ENCODE results near the gene GINS3. TPM values are rescaled to one million over a fixed set of nuclear protein-coding genes. Genes with fewer than 3 reads are reported as not detected.
"Not testable (repeated sequence)": the region's sequence is repeated elsewhere in the genome, so short reads cannot be mapped to it uniquely, and the experiment has no call there.

Gene GINS3
- total and polyA plus RNA-seq, 2 experiments from 2014 or later: 2.1 to 3.0 TPM

GRCh38 chr16:58411336-58411735, 19.1 kb downstream of the GINS3 start:
- Histone ChIP-seq H4K20me1 (ENCODE audit: insufficient read depth, poor library complexity, severe bottlenecking) (no peaks in the 10 kb centered on the region), H3K4me3 (no peak overlapping the region), H3K36me3 (replicated peaks; ENCODE audit: insufficient read depth, low read depth) (no peaks in the 10 kb centered on the region), H3K9me3 (ENCODE audit: low read depth) (no peaks in the 10 kb centered on the region), H3K27ac (no peak overlapping the region), H3K9me2 (replicated peaks; ENCODE audit: insufficient read depth) (no peaks in the 10 kb centered on the region), H3K4me2 (no peak overlapping the region), H3K27me3 (no peaks in the 10 kb centered on the region), H2AFZ (no peak overlapping the region), H3K79me2 (no peaks in the 10 kb centered on the region), H3K4me1 (ENCODE audit: insufficient read depth) (no peaks in the 10 kb centered on the region)
- TF ChIP-seq EZH2phosphoT487 (IDR thresholded peaks at IDR 0.05; ENCODE audit: low read depth, severe bottlenecking, unreplicated experiment) (no peak), CTCF (IDR thresholded peaks at IDR 0.05; ENCODE audit: poor library complexity) (no peak)
- no peak for DNase-seq (ENCODE audit: low spot score)
- 97% methylated on average over 2 of the region's 2 CpGs for WGBS (ENCODE audit: low lambda C conversion rate, missing lambda C conversion rate)

- Histone ChIP-seq H3K27me3 (no peaks in the 10 kb centered on the region), H4K20me1 (ENCODE audit: insufficient read depth, poor library complexity, severe bottlenecking) (no peaks in the 10 kb centered on the region), H3K9me3 (ENCODE audit: low read depth) (no peaks in the 10 kb centered on the region), H3K4me2 (no peak overlapping the region), H3K4me1 (ENCODE audit: insufficient read depth) (no peaks in the 10 kb centered on the region), H3K9me2 (replicated peaks; ENCODE audit: insufficient read depth) (no peaks in the 10 kb centered on the region), H3K4me3 (no peak overlapping the region), H3K27ac (no peak overlapping the region), H2AFZ (no peak overlapping the region), H3K36me3 (replicated peaks; ENCODE audit: insufficient read depth, low read depth) (no peaks in the 10 kb centered on the region), H3K79me2 (no peaks in the 10 kb centered on the region)
- 82% methylated on average over 7 of the region's 7 CpGs for WGBS (ENCODE audit: low lambda C conversion rate, missing lambda C conversion rate)
- TF ChIP-seq EZH2 (IDR thresholded peaks at IDR 0.05; ENCODE audit: borderline replicate concordance) (no peak), EZH2phosphoT487 (IDR thresholded peaks at IDR 0.05; ENCODE audit: low read depth, severe bottlenecking, unreplicated experiment) (no peak), CTCF (IDR thresholded peaks at IDR 0.05; ENCODE audit: poor library complexity) (no peak)
- no peak for DNase-seq (ENCODE audit: low spot score)
Measured at GRCh38 chr16:58411736-58412614, 19.7 kb downstream of the GINS3 start.

- not testable (repeated sequence) for H3K4me3 ChIP-seq; H2AFZ ChIP-seq; H3K36me3 ChIP-seq (replicated peaks; ENCODE audit: insufficient read depth, low read depth); H3K27ac ChIP-seq; H4K20me1 ChIP-seq (ENCODE audit: insufficient read depth, poor library complexity, severe bottlenecking); H3K4me1 ChIP-seq (ENCODE audit: insufficient read depth); DNase-seq (ENCODE audit: low spot score); H3K9me3 ChIP-seq (ENCODE audit: low read depth); H3K27me3 ChIP-seq; H3K9me2 ChIP-seq (replicated peaks; ENCODE audit: insufficient read depth); H3K4me2 ChIP-seq; H3K79me2 ChIP-seq
- 84% methylated on average over 5 of the region's 5 CpGs for WGBS (ENCODE audit: low lambda C conversion rate, missing lambda C conversion rate)
Measured at GRCh38 chr16:58412615-58412970, 20.3 kb downstream of the GINS3 start.

- TF ChIP-seq EZH2 (IDR thresholded peaks at IDR 0.05; ENCODE audit: borderline replicate concordance): no peak
- no peak for TF ChIP-seq EZH2phosphoT487 (IDR thresholded peaks at IDR 0.05; ENCODE audit: low read depth, severe bottlenecking, unreplicated experiment)
- TF ChIP-seq CTCF (IDR thresholded peaks at IDR 0.05; ENCODE audit: poor library complexity): no peak
- no peak overlapping the region for H3K27ac ChIP-seq
Measured at GRCh38 chr16:58413359-58413758, 21.1 kb downstream of the GINS3 start.

More at GRCh38 chr16:58413359-58413758, 21.1 kb downstream of the GINS3 start:
- Histone ChIP-seq H2AFZ (no peak overlapping the region), H3K79me2 (no peaks in the 10 kb centered on the region), H3K9me3 (ENCODE audit: low read depth) (no peaks in the 10 kb centered on the region), H3K27me3 (no peaks in the 10 kb centered on the region), H3K4me3 (no peak overlapping the region), H3K4me1 (ENCODE audit: insufficient read depth) (no peaks in the 10 kb centered on the region), H3K4me2 (no peak overlapping the region), H3K9me2 (replicated peaks; ENCODE audit: insufficient read depth) (no peaks in the 10 kb centered on the region), H4K20me1 (ENCODE audit: insufficient read depth, poor library complexity, severe bottlenecking) (no peaks in the 10 kb centered on the region), H3K36me3 (replicated peaks; ENCODE audit: insufficient read depth, low read depth) (no peaks in the 10 kb centered on the region)
- 80% methylated on average over 6 of the region's 6 CpGs for WGBS (ENCODE audit: low lambda C conversion rate, missing lambda C conversion rate)
- no peak for DNase-seq (ENCODE audit: low spot score)
